ENCODE results near the gene RAMP3.

- TF ChIP-seq EZH2 (IDR thresholded peaks at IDR 0.05), result no peak
- TF ChIP-seq POLR2AphosphoS5 (IDR thresholded peaks at IDR 0.05; ENCODE audit: borderline replicate concordance, low read depth, low read length), result no peak
These were observed 39.3 kb upstream of the RAMP3 start for GRCh38 chr7:45118292-45118691.

Measured in SK-N-MC (cell line).